SIG-M5 treated with dmso at 0.1 percent for 504 hours (cell line): ENCODE measurements around the gene OGDH.
"Not testable (repeated sequence)": the region's sequence is repeated elsewhere in the genome, so short reads cannot be mapped to it uniquely, and the experiment has no call there.

Experiments used
- DNase-seq: peaks from one replicate; lab custom pipeline; 2025; ENCODE audit not compliant: unreplicated experiment; lab: John Stamatoyannopoulos, UW

The OGDH gene

DNA sequence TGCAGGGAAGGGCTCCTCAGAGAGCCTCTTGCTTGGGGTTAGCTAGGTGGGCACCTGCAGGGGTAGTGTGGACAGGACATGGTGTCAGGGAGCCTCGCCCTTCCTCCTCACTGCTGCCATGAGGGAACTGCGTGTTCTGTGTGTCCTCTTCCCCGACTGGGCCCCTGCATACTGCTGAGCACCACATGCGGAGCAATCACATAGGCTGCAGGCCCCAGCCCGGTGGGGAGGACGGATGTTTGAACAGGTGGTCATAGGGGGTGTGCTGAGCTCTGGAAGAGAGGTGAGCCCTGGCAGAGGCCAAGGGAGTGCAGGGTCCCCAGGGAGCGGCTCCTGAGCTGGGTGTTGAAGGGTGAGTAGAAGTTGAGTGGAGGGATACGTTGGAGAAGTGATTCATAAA lies 93.9 kb downstream of the OGDH start:
- DNase-seq: no peak

GRCh38 chr7:44703391-44703790 lies 97.0 kb downstream of the OGDH start:
- not testable (repeated sequence) for DNase-seq

DNA sequence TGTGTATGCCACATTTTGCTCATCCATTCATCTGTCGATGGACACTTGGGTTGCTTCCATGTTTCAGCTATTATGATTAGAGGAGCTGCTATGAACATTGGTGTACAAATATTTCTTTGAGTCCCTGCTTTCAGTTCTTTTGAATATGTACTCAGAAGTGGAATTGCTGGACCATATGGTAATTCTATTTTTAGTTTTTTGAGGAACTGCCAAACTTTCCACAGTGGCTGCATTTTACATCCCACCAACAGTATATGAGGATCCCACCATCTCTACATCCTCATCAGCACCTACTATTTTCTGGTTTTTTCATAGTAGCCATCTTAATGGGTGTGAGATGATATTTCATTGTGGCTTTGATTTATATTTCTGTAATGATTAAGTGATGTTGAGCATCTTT lies 97.5 kb downstream of the OGDH start:
- no peak for DNase-seq

GRCh38 chr7:44705434-44705833 lies 99.0 kb downstream of the OGDH start:
- no peak for DNase-seq

GRCh38 chr7:44706788-44707557 lies 100.5 kb downstream of the OGDH start:
- DNase-seq: no peak

DNA sequence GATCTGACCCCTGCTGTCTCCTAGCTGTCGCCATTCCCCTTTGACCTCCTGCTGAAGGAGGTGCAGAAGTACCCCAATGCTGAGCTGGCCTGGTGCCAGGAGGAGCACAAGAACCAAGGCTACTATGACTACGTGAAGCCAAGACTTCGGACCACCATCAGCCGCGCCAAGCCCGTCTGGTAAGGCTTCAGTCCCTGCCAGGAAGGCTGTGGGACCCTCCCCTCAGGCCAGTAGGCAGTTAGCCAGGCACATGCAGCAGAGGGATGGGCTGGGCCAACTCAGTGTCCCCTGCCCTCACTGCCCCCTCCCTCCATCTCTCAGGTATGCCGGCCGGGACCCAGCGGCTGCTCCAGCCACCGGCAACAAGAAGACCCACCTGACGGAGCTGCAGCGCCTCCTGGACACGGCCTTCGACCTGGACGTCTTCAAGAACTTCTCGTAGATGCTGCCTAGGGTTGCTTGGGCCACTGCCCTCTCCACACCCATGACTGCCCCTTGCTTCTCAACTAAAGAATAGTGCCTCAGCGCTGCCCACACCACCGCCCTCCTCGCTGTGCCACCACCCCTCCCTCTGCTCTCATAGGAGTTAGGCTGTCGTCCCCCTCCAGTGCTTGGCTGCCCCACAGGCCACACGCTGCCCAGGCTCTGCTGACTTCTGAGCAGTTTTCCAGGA lies 101.3 kb downstream of the OGDH start:
- no peak for DNase-seq

DNA sequence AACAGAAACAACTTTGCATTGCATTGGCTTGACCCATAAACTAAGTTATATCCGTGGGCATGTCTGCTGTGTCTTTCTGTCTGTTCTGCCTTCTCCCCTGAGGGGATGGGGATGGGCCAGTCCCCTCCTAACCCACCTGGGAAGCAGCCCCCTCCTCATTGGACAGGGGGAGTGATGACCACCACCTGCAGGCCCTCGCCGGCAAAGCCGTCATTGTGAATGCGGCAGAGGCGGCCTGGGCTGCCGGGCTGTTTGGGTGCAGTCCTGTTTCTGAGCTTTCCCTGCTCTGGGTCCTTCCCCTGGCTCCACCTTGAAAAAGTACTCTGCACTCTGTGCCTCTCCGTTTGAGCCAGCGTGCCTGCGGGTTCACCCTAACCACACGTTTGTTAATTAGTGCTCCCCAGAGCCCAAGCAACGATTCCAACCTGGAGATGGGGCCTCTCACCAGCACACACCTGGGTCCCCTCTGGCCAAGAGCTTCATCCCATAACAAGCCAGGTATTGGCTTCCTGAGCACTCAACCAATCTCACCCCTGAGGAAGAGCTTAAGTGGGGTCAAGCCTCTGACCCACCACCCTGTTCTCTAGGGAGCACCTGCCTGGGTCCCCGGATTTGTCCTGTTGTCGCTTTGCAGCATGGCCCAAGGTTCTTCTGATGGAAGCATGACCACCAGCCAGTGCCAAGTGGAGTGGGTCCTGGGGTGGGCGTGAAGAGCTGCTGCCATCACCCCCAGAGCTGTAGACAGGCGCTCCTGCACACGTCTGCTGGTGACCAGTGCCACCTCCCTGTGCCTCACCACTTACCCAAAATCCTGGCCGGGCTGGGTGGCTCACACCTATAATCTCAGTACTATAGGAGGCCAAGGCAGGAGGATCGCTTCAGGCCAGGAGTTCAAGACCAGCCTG lies 102.8 kb downstream of the OGDH start:
- DNase-seq: no peak

DNA sequence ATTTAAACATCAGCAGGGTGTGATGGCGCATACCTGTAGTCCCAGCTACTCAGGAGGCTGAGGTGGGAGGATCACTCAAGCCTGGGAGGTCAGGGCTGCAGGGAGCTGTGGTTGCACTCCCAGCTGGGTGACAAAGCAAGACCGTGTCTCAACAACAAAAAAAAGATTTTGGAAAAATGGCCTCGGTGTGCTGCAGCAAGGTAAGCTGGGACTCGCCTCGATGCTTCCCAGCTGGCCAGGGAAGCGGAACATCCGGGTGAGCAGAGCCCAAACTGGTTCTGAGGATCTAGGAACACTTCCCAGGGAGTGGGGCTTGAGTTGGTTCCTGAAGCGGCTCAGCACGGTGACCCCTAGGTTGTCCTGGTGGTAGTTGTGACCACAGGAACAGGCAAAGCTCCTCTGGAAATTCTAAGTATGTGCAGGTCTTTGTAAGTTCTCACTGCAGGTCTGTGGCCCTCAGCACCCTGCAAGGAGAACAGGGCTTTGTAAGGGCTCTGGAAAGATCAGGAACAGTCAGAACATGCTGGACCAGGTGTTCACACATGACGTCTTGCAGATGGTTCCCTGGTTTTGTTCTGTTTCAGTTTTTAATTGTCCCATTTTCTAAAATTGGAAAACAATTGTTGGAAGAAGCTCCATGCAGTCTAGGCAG lies 103.6 kb downstream of the OGDH start:
- no peak for DNase-seq

- DNase-seq: no peak
Measured at GRCh38 chr7:44711528-44711927, 105.1 kb downstream of the OGDH start.

GRCh38 chr7:44712012-44712411 lies 105.6 kb downstream of the OGDH start:
- no peak for DNase-seq

- DNase-seq: no peak
Measured at GRCh38 chr7:44713141-44713540, 106.7 kb downstream of the OGDH start.

- DNase-seq: no peak
Measured at GRCh38 chr7:44713680-44714335, 107.4 kb downstream of the OGDH start.

GRCh38 chr7:44716205-44716604 lies 109.8 kb downstream of the OGDH start:
- DNase-seq: no peak

- no peak for DNase-seq
Measured at GRCh38 chr7:44720301-44720700, 113.9 kb downstream of the OGDH start.

DNA sequence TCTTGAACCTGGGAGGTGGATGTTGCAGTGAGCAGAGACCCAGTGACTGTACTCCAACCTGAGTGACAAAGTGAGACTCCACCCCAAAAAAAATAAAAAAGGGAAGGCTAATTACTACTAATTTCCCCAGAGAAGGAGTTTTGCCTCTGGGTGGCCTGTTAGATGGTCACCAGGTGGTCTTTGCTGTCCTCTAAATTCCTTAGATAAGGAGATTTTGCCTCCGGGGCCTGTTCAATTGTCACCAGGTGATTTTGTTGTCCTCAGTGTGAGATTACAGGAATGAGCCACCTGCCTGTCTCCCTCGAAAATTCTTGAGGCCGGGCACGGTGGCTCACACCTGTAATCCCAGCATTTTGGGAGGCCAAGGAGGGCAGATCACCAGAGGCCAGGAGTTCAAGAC lies 117.8 kb downstream of the OGDH start:
- no peak for DNase-seq

DNA sequence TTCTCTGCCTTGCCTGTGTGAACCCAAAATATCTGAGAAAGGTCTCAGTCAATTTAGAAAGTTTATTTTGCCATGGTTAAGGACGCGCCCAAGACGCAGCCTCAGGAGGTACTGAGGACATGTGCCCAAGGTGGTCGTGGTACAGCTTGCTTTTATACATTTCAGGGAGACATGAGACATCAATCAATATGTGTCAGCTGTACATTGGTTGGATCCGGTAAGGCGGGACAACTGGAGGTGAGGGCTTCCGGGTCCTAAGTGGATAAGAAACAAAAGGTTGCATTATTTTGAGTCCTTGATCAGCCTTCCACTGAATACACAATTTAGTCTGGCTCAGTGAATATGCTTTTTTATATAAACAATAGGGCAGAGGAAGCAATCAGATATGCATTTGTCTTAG lies 119.8 kb downstream of the OGDH start:
- not testable (repeated sequence) for DNase-seq

DNA sequence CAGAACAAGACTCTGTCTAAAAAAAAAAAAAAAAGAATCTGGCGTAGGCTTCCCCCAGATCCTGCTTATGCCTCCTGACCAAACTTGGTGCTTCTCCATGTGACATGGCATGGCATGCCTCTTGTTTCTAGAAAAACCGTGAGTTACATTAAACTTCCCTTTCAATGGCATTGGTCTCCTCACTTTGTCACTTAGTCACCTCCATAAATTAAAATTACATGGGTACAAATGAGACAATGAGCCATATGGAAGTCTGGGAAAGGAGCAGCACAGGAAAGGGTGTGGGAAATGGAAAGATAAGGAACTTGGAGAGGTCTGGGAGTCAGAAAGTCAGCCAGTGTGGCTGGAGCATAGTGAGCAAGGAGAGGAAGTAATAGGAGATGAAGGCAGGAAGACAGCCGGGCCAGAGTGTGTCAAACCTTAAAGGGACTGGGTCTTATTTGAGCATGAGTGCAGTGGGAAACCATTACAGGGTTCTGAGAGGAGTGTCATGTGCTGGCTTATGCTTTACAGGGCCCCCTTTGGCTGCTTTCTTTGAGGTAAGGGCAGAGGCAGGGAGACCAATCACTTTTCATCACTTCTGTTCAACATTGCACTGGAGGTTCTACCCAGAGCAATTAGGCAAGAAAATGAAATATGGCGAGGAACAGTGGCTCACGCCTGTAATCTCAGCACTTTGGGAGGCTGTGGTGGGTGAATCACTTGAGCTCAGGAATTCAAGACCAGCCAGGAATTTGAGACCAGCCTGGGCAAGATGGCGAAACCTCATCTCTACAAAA lies 120.9 kb downstream of the OGDH start:
- no peak for DNase-seq

DNA sequence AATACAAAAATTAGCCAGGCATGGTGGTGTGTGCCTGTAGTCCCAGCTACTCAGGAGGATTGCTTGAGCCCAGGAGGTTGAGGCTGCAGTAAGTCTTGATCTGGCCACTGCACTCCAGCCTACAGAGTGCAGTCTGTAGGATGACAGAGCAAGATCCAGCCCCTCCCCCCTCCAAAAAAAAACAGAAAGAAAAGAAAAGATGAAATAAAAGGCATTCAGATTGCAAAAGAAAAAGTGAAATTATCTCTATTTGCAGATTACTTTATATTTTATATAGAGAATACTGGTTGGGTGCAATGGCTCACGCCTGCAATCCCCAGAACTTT lies 121.5 kb downstream of the OGDH start:
- DNase-seq: no peak

GRCh38 chr7:44729949-44730590 lies 123.6 kb downstream of the OGDH start:
- DNase-seq: no peak

- not testable (repeated sequence) for DNase-seq
Measured at GRCh38 chr7:44732971-44733370, 126.5 kb downstream of the OGDH start.
